Activated CD4-positive, alpha-beta T cell treated with anti-CD3 and anti-CD28 coated beads for 36 hours (primary cell): ENCODE results near the gene TBC1D9B. TPM values are rescaled to one million over a fixed set of nuclear protein-coding genes. Genes with fewer than 3 reads are reported as not detected.

Experiments
- ATAC-seq: fragments of 200-7000 bp; cut with Tn5 transposase; one replicate; pipeline ENCODE4 v1.10.0; 2021; ENCODE audit warnings: mild to moderate bottlenecking, moderate library complexity
- CTCF ChIA-PET: fragments of 350-600 bp; sonication (Branson Sonifier 250); formaldehyde crosslinking; loops from one replicate; lab custom pipeline; 2021; ENCODE audit warnings: antibody characterized with exemption; lab: Charles Lee
- POLR2A ChIA-PET: fragments of 350-600 bp; sonication (Branson Sonifier 250); formaldehyde crosslinking; loops from one replicate; lab custom pipeline; 2021; ENCODE audit warnings: antibody characterized with exemption, inconsistent platforms; lab: Charles Lee
- DNase-seq: peaks from one replicate; pipeline ENCODE4 v3.0.0-alpha.2; 2020
- H3K27ac Mint-ChIP-seq: one replicate; pipeline ENCODE4 v1.8.0; 2021; ENCODE audit warnings: mixed read lengths
- H3K27me3 Mint-ChIP-seq: one replicate; pipeline ENCODE4 v1.8.0; 2021; ENCODE audit warnings: mixed read lengths
- H3K36me3 Mint-ChIP-seq: one replicate; pipeline ENCODE4 v1.8.0; 2021; ENCODE audit warnings: low read depth, mixed read lengths
- H3K4me1 Mint-ChIP-seq: one replicate; pipeline ENCODE4 v1.8.0; 2021; ENCODE audit warnings: mixed read lengths
- H3K4me3 Mint-ChIP-seq: one replicate; pipeline ENCODE4 v1.8.0; 2021; ENCODE audit warnings: mild to moderate bottlenecking, moderate library complexity, mixed read lengths
- H3K9me3 Mint-ChIP-seq: one replicate; pipeline ENCODE4 v1.8.0; 2021; ENCODE audit warnings: low read depth, mixed read lengths
- intact Hi-C, 2 experiments: fragments of 100-400 bp; cut with DNase I in 1 of 2; cut with micrococcal nuclease in 1 of 2; formaldehyde crosslinking; loops; one replicate each; pipeline versions ENCODE4 v1.14.2 to v1.15.1; 2022 to 2024; cut with DNase I, micrococcal nuclease
- total RNA-seq, 2 experiments: library from RNA; stranded (reverse); gene quantifications; one replicate each; pipeline ENCODE4 v1.2.3, GENCODE V29; 2021

The TBC1D9B gene
- total RNA-seq, 2 experiments from 2014 or later, result 103 to 121 TPM

DNA sequence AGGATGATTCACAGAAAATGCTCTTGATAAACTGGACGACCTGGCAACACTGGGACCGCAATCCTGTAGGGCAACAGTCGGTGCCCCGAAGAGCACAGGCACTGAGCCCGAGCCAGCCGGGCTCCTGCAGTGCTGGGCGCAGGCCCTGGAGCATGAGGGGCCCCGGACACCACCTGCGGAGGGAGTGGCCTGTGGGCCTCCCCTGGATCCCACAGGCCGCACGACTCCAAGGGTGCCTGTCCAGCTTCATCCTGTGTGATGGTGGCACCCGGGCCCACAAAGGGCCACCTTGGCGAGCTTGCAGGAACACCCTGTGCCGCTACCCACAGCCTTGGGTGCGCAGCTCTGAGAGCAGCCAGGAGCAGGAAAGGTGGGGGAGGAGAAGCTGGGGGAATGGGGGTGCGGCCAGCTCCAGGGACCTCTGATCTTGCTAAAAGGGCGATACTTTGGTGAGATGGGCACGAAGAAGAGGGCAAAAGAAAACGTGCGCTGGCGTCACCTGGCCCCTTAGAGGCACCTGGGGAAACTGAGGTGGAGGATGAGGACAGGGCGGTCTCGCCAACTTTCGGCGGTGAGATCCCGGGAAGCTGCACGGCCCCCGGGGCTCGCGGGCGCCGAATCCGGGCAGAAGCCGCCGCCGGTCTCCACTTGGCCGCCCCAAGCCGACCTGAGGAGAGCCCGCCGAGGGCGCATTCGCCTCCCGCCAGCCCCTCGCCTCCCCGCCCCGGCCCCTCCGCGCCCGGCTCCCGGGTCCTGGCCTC, 722 bp downstream of the TBC1D9B start:
- Mint-ChIP-seq H3K27me3 (no peaks in the 10 kb centered on the region), H3K4me1 (peaks cover 13% of the 10 kb centered on the region), H3K36me3 (peaks cover 24% of the 10 kb centered on the region), H3K9me3 (no peaks in the 10 kb centered on the region), H3K27ac (peak overlapping the region; percentile 80), H3K4me3 (peak overlapping the region; percentile 92)
- peak; percentile 56 for DNase-seq
- CTCF ChIA-PET, result interaction anchor here (0.6 to 2.1 kb wide), 10 partner anchors 9 to 163 kb away, joined by 3 to 10 read pairs (median 4); no protein-coding TSS in a partner anchor
- peak; percentile 18 for ATAC-seq
- POLR2A ChIA-PET, result interaction anchor here (0.5 kb wide), 1 partner anchor 1753 kb away, joined by 4 read pairs; the partner anchor contains the start of gene NHP2
- intact Hi-C loops, result loop anchor here (1.0 to 5.0 kb wide), 11 partner anchors 49 to 385 kb away; partner anchors contain the start of genes MRNIP (in 2 of the 2), CANX (in 1 of the 2), MAML1 (in 1 of the 2) and MAPK9 (in 1 of the 2)

DNA sequence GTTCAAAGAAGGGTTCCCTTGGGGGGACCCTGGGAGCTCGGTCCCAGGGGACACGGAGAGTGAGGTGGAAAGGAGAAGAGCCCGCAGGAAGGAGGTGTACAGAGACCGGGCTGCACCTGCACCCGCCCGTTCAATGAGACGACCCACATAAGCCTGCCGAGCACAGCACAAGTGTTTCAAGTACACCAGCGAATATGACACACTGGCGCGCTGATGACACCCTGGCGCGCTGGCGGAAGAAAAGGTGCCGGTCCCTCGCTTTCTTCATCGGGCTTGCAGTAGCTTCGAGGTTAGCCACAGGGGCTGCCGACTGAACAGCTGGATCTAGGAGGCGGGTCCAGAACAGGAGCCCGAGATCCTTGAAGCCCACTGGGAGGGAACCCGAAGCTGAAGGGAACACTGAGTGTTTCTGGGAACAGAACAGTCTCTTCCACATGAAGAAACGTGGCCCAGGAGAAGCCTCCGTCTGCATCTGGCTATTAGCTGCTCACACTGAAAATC, 1.4 kb downstream of the TBC1D9B start:
- ChIA-PET POLR2A (interaction anchor here (0.5 kb wide), 1 partner anchor 1753 kb away, joined by 4 read pairs; the partner anchor contains the start of gene NHP2), CTCF (interaction anchor here (0.6 to 2.1 kb wide), 11 partner anchors 9 to 387 kb away, joined by 3 to 10 read pairs (median 4); no protein-coding TSS in a partner anchor)
- Mint-ChIP-seq H3K4me3 (peak overlapping the region; percentile 92), H3K27ac (peak overlapping the region; percentile 78), H3K27me3 (no peaks in the 10 kb centered on the region), H3K4me1 (peaks cover 13% of the 10 kb centered on the region), H3K9me3 (no peaks in the 10 kb centered on the region), H3K36me3 (peaks cover 24% of the 10 kb centered on the region)
- intact Hi-C loops, result loop anchor here (2.0 to 5.0 kb wide), 3 partner anchors 102 to 386 kb away; partner anchors contain the start of genes MAPK9 (in 1 of the 2) and RUFY1 (in 1 of the 2)
- peak; percentile 49 for DNase-seq
- ATAC-seq, result no peak

DNA sequence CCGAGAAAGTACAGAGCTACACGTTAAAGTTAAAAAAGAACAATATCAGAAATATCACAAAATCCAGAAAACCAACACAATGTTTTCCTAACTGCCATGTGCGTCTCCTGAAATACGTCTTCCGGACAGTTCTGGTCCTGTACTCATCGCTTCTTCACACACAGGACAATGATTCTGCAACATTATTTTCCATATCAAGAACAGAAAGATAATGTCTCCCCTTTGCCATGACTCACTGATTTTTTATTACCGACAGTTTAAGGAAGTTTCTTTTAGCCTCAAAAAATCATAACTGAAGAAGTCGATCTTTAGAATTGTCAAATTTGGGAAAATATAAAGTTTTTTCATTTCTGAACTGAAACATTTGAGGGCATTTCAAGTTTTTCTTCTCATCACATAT, 2.5 kb downstream of the TBC1D9B start:
- H3K4me1 Mint-ChIP-seq, result peaks cover 13% of the 10 kb centered on the region
- no peaks in the 10 kb centered on the region for H3K27me3 Mint-ChIP-seq
- CTCF ChIA-PET, result interaction anchor here (0.9 to 2.0 kb wide), 4 partner anchors 9 to 388 kb away, joined by 3 to 6 read pairs (median 4); no protein-coding TSS in a partner anchor
- H3K36me3 Mint-ChIP-seq, result peaks cover 24% of the 10 kb centered on the region
- POLR2A ChIA-PET, result no interaction called here
- intact Hi-C loops, result loop anchor here in 1 of 2 experiments (5.0 kb wide), 2 partner anchors 353 to 387 kb away; partner anchors contain the start of genes MAPK9 and RUFY1
- no peak overlapping the region for H3K27ac Mint-ChIP-seq
- no peak overlapping the region for H3K4me3 Mint-ChIP-seq
- no peaks in the 10 kb centered on the region for H3K9me3 Mint-ChIP-seq
- ATAC-seq (no peak), DNase-seq (no peak)

DNA sequence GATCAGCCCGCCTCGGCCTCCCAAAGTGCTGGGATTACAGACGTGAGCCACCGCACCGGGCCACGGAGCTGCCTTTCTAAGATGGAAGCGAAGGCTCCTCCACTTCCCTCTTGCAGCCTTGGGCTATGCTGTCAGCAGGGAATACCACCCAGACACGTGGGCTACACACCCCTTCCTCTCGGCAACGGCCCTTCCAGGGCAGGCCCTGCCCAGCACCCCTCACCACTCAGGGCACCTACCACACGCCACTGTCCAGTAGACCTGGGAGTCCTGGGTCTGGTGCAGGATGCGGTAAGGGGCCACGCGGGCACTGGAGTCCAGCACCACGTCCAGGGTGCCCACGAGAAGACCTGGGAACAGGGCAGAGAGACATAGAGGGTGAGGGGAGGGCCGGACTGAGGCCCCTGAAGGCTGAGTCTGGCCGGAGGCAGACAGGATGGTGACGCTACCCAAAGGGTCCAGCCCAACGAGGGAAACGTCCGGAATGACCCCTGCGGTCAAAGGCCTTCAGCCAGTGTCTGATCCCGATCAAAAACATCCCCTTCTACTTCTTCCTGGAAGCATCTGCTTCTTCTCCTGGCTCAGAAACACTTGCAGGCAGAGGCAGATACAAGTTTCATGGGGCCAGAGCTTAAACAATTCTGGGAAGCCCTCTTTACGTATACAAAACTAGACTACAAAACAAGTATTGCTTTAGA, 3.1 kb downstream of the TBC1D9B start:
- Mint-ChIP-seq H3K27me3 (no peaks in the 10 kb centered on the region), H3K4me1 (peaks cover 13% of the 10 kb centered on the region), H3K36me3 (peaks cover 28% of the 10 kb centered on the region), H3K4me3 (no peak overlapping the region), H3K27ac (no peak overlapping the region), H3K9me3 (no peaks in the 10 kb centered on the region)
- intact Hi-C loops, result loop anchor here in 1 of 2 experiments (5.0 kb wide), 2 partner anchors 352 to 388 kb away; partner anchors contain the start of genes MAPK9 and RUFY1
- no peak for ATAC-seq
- DNase-seq, result no peak
- POLR2A ChIA-PET, result no interaction called here
- CTCF ChIA-PET, result interaction anchor here (1.4 kb wide), 1 partner anchor 9 kb away, joined by 3 read pairs; no protein-coding TSS in a partner anchor

DNA sequence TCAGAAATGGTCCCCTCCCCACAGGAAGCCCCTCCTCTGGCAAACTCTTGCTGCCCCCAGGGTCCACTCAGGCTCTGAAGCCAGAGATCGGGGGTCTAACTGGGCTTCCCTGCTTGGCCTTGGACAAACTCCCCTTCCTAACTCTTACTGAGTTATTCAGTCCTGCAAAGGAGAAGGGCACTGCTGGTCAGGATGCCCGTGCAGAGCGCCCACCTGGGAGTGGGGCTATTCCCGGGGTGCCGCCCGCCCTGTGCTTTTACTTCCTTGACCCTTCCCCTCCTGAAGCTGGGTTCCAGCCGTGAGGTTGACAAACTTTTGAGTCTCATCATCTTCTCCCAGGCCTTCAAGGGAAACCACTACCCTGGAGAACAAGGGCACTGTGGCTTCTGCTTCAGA, 4.9 kb downstream of the TBC1D9B start:
- Mint-ChIP-seq H3K36me3 (peaks cover 38% of the 10 kb centered on the region), H3K4me3 (no peak overlapping the region), H3K27me3 (no peaks in the 10 kb centered on the region), H3K4me1 (peaks cover 11% of the 10 kb centered on the region), H3K9me3 (no peaks in the 10 kb centered on the region), H3K27ac (no peak overlapping the region)
- ATAC-seq, result no peak
- intact Hi-C loops, result no loop called here
- DNase-seq, result no peak
- ChIA-PET CTCF (interaction anchor here (0.6 to 0.7 kb wide), 2 partner anchors 42 to 308 kb away, joined by 3 read pairs; no protein-coding TSS in a partner anchor), POLR2A (no interaction called here)

DNA sequence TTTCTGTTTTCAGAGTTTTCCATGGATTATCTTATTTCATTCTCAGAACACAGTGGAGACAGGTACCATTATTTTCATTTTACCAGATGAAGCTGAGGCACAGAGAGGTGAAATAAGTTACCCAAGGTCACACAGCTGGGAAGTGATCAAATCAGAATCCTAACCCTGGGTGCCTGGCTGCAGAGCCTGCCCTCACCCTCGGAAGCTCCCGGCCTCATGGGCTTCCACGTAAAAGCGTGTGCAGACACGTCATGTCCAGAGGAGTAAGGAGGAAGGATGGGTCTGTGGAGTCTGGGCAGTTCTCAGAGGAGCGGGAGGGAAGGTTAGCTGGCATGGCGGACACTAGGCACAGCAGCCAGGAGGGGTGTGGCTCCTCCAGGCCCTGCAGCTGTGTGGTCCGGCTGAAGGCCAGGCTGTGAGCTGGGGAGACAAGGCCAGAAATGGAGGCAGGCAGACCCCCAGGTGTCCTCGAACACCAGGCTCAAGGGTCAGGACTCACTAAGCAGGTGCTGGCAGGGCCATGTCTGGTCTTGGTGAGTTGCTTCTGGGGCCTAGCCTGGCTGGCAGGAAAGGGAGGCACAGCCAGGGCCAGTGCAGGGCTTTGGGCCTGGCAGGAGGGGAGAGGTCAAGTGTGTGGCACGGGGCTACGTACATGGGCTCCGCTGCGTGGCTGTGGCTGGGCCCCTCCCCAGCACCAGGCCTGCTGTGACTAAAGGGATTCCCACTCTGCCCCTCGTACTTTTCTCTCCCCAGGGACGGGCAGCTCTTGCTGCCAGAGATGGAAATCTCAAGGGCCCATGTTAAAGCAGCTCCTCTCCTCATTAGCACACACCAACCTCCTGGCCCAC, 5.6 kb downstream of the TBC1D9B start:
- no peak for ATAC-seq
- Mint-ChIP-seq H3K4me1 (peaks cover 11% of the 10 kb centered on the region), H3K27me3 (no peaks in the 10 kb centered on the region), H3K9me3 (no peaks in the 10 kb centered on the region), H3K27ac (no peak overlapping the region), H3K36me3 (peaks cover 42% of the 10 kb centered on the region), H3K4me3 (no peak overlapping the region)
- intact Hi-C loops, result no loop called here
- ChIA-PET CTCF (interaction anchor here (0.7 to 1.0 kb wide), 2 partner anchors 26 to 309 kb away, joined by 3 to 4 read pairs; no protein-coding TSS in a partner anchor), POLR2A (no interaction called here)
- DNase-seq, result no peak

DNA sequence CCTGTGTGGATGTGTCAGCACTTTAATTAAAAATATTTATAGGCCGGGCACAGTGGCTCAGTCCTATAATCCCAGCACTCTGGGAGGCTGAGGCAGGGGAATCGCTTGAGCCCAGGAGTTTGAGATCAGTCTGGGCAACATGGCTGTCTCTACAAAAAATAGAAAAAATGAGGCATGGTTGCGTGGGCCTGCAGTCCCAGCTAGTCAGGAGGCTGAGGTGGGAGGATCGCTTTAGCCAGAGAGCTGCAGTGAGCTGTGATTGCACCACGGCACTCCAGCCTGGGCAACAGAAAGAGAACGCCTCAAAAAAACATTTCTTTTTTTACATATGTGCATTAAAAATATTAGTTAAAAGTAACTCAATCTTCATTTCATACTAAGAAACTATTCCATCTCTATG, 6.2 kb downstream of the TBC1D9B start:
- Mint-ChIP-seq H3K4me1 (peaks cover 11% of the 10 kb centered on the region), H3K9me3 (no peaks in the 10 kb centered on the region), H3K27ac (no peak overlapping the region), H3K27me3 (no peaks in the 10 kb centered on the region), H3K36me3 (peaks cover 40% of the 10 kb centered on the region), H3K4me3 (no peak overlapping the region)
- ChIA-PET POLR2A (no interaction called here), CTCF (interaction anchor here (1.0 kb wide), 1 partner anchor 25 kb away, joined by 4 read pairs; no protein-coding TSS in a partner anchor)
- ATAC-seq, result no peak
- intact Hi-C loops, result no loop called here
- no peak for DNase-seq

DNA sequence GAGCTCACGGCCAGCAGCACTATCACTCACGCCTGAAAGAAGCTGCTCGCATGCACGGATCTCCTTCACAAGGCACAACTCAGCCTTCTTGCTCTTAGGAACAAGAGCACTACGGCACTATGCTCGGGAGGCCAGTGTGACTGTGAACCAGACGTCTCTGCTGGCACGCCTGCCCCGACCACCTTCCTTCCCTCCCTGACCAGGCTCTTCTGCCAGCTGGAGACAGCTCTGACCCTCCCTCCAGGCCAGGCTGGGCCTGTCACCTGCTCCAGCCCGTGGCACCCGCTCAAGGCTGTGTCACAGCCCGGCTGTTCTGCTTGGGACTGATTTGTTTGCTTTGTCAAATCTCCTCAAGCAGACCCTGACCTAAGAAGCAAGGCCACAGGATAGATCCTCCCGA, 7.0 kb downstream of the TBC1D9B start:
- Mint-ChIP-seq H3K27me3 (no peaks in the 10 kb centered on the region), H3K36me3 (peaks cover 39% of the 10 kb centered on the region), H3K4me1 (peaks cover 5% of the 10 kb centered on the region), H3K27ac (no peak overlapping the region), H3K9me3 (no peaks in the 10 kb centered on the region), H3K4me3 (no peak overlapping the region)
- DNase-seq (no peak), ATAC-seq (no peak)
- intact Hi-C loops, result no loop called here
- ChIA-PET CTCF (no interaction called here), POLR2A (no interaction called here)

DNA sequence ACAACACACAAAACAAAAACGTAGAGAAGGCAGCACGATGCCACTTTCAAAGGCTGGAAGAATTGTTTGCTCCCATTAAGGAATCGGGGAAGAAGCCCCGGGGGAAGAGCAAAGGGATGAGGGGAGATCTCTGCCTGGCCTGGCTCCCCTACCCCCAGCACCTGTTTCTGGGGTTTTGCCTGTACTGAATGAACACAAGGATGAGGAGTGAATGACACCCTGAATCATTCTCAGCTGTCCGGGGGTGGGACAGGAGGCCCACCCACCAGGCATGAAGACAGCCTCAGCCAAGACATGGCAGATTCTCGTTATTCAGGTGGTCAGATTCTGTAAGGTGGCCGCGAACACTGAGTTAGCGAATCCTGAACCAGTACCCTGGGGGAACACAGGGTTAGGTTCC, 7.5 kb downstream of the TBC1D9B start:
- ChIA-PET POLR2A (no interaction called here), CTCF (no interaction called here)
- H3K27ac Mint-ChIP-seq, result no peak overlapping the region
- no peaks in the 10 kb centered on the region for H3K27me3 Mint-ChIP-seq
- ATAC-seq, result no peak
- peaks cover 42% of the 10 kb centered on the region for H3K36me3 Mint-ChIP-seq
- peaks cover 4% of the 10 kb centered on the region for H3K4me1 Mint-ChIP-seq
- H3K4me3 Mint-ChIP-seq, result no peak overlapping the region
- intact Hi-C loops, result no loop called here
- no peaks in the 10 kb centered on the region for H3K9me3 Mint-ChIP-seq
- no peak for DNase-seq

DNA sequence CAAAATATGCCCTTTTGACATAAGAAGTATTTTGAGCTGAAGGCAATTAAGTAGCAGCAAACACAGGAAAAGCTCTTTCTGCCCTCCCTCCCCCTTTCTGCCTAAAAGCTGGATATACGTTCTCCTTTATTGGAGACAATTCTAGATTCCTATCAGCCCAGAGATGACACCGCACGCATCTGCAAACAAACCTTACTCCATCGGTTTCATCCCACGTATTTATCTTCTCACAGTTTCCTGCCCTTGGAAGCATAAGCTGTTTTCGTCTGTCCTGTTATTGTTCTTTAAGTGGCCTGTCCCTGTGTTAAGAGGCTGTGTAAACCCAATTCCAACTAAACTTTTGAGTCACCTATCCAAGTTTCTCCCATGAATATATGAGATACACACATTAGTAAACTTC, 11.8 kb downstream of the TBC1D9B start:
- Mint-ChIP-seq H3K36me3 (peaks cover 28% of the 10 kb centered on the region), H3K27me3 (no peaks in the 10 kb centered on the region), H3K4me1 (no peaks in the 10 kb centered on the region), H3K4me3 (no peak overlapping the region), H3K27ac (no peak overlapping the region), H3K9me3 (no peaks in the 10 kb centered on the region)
- intact Hi-C loops, result no loop called here
- CTCF ChIA-PET, result interaction anchor here (0.7 kb wide), 1 partner anchor 14 kb away, joined by 4 read pairs; no protein-coding TSS in a partner anchor
- DNase-seq (no peak), ATAC-seq (no peak)
- POLR2A ChIA-PET, result no interaction called here
